ENCODE measurements around the gene PRPF18. TPM values are rescaled to one million over a fixed set of nuclear protein-coding genes. Genes with fewer than 3 reads are reported as not detected.

Gene PRPF18
- total RNA-seq, 2 donors from 2014 or later = 18.0 to 40.2 TPM

DNA sequence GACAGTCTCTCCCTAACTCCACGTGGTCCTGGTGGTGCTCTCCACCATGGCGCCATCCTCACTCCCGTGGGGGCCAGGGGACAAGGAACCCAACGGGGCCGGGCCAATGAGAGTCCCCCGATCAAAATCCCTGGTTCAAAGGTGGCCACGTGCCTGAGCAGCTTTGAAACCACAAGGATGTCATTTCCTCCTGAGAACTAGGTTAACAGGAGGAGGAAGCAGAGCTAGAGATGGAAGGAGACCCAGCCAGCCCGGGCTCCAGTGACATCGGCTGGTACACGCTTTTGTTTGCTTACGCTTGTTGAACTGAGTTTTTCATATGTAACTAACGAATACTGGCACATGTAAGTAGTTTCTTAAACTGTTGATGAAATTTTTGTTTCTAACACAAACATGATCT is 61.7 kb downstream of the PRPF18 start:
- TF ChIP-seq, protein P1, sequence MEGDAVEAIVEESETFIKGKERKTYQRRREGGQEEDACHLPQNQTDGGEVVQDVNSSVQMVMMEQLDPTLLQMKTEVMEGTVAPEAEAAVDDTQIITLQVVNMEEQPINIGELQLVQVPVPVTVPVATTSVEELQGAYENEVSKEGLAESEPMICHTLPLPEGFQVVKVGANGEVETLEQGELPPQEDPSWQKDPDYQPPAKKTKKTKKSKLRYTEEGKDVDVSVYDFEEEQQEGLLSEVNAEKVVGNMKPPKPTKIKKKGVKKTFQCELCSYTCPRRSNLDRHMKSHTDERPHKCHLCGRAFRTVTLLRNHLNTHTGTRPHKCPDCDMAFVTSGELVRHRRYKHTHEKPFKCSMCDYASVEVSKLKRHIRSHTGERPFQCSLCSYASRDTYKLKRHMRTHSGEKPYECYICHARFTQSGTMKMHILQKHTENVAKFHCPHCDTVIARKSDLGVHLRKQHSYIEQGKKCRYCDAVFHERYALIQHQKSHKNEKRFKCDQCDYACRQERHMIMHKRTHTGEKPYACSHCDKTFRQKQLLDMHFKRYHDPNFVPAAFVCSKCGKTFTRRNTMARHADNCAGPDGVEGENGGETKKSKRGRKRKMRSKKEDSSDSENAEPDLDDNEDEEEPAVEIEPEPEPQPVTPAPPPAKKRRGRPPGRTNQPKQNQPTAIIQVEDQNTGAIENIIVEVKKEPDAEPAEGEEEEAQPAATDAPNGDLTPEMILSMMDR (IDR thresholded peaks at IDR 0.05) = no peak
- H3K36me3 ChIP-seq = peaks cover 45% of the 10 kb centered on the region

DNA sequence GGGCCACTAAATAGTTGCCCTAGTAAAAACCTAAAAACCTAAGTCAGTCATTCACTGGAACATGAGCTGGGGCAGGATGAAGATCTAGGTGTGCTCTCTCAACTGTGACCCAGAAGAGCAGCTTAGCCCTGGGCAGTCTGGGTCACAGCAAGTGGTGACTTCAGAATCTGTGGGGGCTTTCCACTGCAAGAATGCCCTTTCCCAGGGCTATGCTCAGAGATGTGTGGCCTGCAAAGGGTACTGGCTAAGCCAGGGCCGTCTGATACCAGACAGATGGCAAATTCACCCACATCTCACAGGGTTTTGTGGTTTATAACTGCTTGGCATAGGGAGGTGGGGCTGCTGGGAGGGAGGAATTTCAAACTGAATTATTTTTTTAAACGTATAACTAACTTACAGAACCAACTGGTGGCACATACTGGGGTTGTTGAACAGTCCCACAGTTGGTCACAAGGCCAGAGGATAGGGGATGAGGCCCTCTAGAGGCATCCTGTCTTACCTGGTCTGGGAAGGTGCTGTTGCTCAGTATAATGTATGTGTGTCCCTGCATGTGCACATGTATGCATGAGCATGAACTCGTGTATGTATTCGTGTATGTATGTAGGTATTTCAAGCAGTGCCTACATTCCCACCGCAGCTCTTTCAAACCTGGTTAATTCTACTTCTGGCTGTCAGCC is 63.2 kb downstream of the PRPF18 start:
- Histone ChIP-seq H3K27me3 (replicated peaks; ENCODE audit: insufficient read depth) (no peaks in the 10 kb centered on the region), H3K36me3 (peaks cover 43% of the 10 kb centered on the region), H3K4me3 (no peak overlapping the region), H3K4me1 (ENCODE audit: control insufficient read depth in 1 of 2, low read depth in 2 of 2) (no peaks in the 10 kb centered on the region), H3K27ac (no peak overlapping the region), H3K9me3 (no peaks in the 10 kb centered on the region)
- TF ChIP-seq, protein P1 (IDR thresholded peaks at IDR 0.05) = no peak
- DNase-seq (ENCODE audit: low spot score) (no peak), ATAC-seq (ENCODE audit: insufficient number of reproducible peaks, low FRiP score, low read depth) (no peak)

More for the DNA sequence above, 61.7 kb downstream of the PRPF18 start:
- no peak overlapping the region for H3K27ac ChIP-seq
- no peaks in the 10 kb centered on the region for H3K27me3 ChIP-seq (replicated peaks; ENCODE audit: insufficient read depth)
- H3K4me3 ChIP-seq = no peak overlapping the region
- ATAC-seq (ENCODE audit: insufficient number of reproducible peaks, low FRiP score, low read depth) = no peak
- DNase-seq (ENCODE audit: low spot score) = no peak
- no peaks in the 10 kb centered on the region for H3K4me1 ChIP-seq (ENCODE audit: control insufficient read depth in 1 of 2, low read depth in 2 of 2)
- H3K9me3 ChIP-seq = no peaks in the 10 kb centered on the region

DNA sequence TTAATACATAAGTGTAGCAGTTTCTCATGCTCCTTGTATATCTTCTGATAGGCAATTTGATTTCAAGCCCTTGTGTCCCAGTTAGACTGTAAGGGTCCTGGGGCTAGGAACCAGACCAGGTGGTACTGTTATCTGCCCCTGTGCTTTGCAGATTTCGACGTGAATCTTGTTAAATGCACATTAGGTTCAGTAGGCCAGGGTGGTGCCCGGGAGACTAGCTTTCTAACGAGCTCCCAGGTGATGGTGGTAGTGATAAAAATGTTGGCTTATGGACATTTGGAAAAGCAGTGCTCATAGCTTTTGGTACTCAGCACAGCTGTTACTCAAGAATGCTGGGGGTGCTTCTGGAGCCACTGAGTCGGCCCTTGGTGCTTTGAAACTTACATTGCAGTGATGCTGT is 64.2 kb downstream of the PRPF18 start:
- DNase-seq (ENCODE audit: low spot score) (no peak), ATAC-seq (ENCODE audit: insufficient number of reproducible peaks, low FRiP score, low read depth) (no peak)
- peaks cover 35% of the 10 kb centered on the region for H3K36me3 ChIP-seq
- H3K27ac ChIP-seq = no peak overlapping the region
- H3K27me3 ChIP-seq (replicated peaks; ENCODE audit: insufficient read depth) = no peaks in the 10 kb centered on the region
- no peaks in the 10 kb centered on the region for H3K9me3 ChIP-seq
- H3K4me1 ChIP-seq (ENCODE audit: control insufficient read depth in 1 of 2, low read depth in 2 of 2) = no peaks in the 10 kb centered on the region
- H3K4me3 ChIP-seq = no peak overlapping the region
- TF ChIP-seq, protein P1 (IDR thresholded peaks at IDR 0.05) = no peak

DNA sequence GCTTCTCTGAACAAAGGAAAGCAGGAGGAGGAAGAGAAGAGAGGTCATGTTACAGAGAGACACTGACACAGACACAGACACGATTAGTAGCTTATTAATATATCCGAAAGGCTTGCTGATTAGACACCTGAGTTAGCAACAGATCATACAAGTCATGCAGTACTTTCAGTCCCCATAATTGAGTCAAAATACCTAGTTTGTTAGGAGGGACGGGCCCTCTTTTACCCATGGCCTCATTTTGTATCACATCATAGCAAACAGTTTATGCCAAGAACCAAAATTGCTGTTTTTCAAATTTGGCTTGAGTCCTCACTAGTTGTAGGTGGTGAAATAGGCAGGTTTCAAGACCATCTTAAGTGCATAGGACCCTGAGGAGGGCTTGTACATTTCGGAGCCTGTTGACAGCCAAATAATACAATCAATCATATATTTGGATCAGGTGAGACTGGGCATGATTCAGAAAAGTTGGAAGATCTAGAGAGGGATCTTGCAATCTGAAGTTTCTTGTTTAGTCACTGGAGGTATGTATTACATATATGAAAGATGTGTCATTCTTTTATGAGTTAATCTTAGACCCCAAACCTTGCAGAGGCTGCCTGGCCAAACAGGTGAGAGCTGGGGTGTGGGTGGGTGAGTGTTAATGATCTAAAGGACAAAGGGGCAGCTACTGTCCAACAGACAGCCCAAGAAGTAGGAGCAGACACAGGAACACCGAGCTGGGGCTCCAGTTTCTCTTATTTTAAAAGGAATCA is 65.4 kb downstream of the PRPF18 start:
- no peaks in the 10 kb centered on the region for H3K9me3 ChIP-seq
- H3K36me3 ChIP-seq = peaks cover 23% of the 10 kb centered on the region
- no peaks in the 10 kb centered on the region for H3K4me1 ChIP-seq (ENCODE audit: control insufficient read depth in 1 of 2, low read depth in 2 of 2)
- DNase-seq (ENCODE audit: low spot score) (no peak), ATAC-seq (ENCODE audit: insufficient number of reproducible peaks, low FRiP score, low read depth) (no peak)
- H3K27ac ChIP-seq = no peak overlapping the region
- TF ChIP-seq, protein P1 (IDR thresholded peaks at IDR 0.05) = no peak
- no peaks in the 10 kb centered on the region for H3K27me3 ChIP-seq (replicated peaks; ENCODE audit: insufficient read depth)
- no peak overlapping the region for H3K4me3 ChIP-seq

DNA sequence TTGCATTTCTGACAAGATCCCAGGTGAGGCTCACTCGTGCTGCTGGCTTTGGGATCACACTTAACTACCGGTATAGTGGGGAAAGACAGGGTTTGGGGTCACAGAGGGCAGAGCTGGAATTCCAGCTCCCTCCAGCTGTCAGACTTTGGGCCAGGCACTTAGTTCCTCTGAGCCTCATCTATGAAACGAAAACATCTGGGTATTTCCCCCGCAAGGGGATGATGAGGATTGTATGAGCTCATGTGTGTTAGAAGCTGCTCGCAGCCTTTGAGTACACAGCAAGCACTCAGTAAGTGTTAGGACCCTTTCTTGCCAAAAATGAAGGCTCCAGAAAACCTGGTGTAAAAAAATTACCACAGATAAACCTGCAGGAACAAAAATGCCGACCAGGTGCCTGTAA is 66.1 kb downstream of the PRPF18 start:
- Histone ChIP-seq H3K4me3 (no peak overlapping the region), H3K4me1 (ENCODE audit: control insufficient read depth in 1 of 2, low read depth in 2 of 2) (no peaks in the 10 kb centered on the region), H3K36me3 (peaks cover 19% of the 10 kb centered on the region), H3K27me3 (replicated peaks; ENCODE audit: insufficient read depth) (no peaks in the 10 kb centered on the region), H3K27ac (no peak overlapping the region), H3K9me3 (no peaks in the 10 kb centered on the region)
- ATAC-seq (ENCODE audit: insufficient number of reproducible peaks, low FRiP score, low read depth) (no peak), DNase-seq (ENCODE audit: low spot score) (no peak)
- TF ChIP-seq, protein P1 (IDR thresholded peaks at IDR 0.05) = no peak
